Keratinocyte (primary cell): ENCODE results near the gene FMNL3. TPM values are rescaled to one million over a fixed set of nuclear protein-coding genes. Genes with fewer than 3 reads are reported as not detected.

Experiments used
- DNase-seq: peaks from one replicate; pipeline ENCODE4 v3.0.0-alpha.2; 2011; ENCODE audit warnings: low read depth, missing footprints, low spot score
- FAIRE-seq: peaks from 2 replicates; lab custom pipeline; 2011; peaks lifted over from hg19 to GRCh38; lab: Jason Lieb, UNC
- H2AFZ ChIP-seq: 2 replicates; pipeline ENCODE4 v1.6.0; 2012; ENCODE audit warnings: low read length, control low read depth, inconsistent platforms; ENCODE audit not compliant: control insufficient read depth
- H3K27ac ChIP-seq: 2 replicates; pipeline ENCODE4 v1.5.1; 2011; ENCODE audit warnings: low read length; ENCODE audit not compliant: control insufficient read depth, insufficient read depth
- H3K27me3 ChIP-seq: 3 replicates; pipeline ENCODE4 v1.6.0; 2011; ENCODE audit warnings: low read length; ENCODE audit not compliant: control insufficient read depth, insufficient read depth; ENCODE audit errors: extremely low read depth
- H3K36me3 ChIP-seq, 2 experiments: 2 replicates in 1 of 2; 3 replicates in 1 of 2; pipeline ENCODE4 v1.5.1; 2011; ENCODE audit warnings: low read length in 2 of 2, mild to moderate bottlenecking in 1 of 2; ENCODE audit not compliant: control insufficient read depth in 2 of 2, insufficient read depth in 2 of 2; ENCODE audit errors: extremely low read depth in 1 of 2
- H3K4me1 ChIP-seq: 3 replicates; pipeline ENCODE4 v1.5.1; 2011; ENCODE audit warnings: low read length; ENCODE audit not compliant: control insufficient read depth, insufficient read depth; ENCODE audit errors: extremely low read depth
- H3K4me2 ChIP-seq: 3 replicates; pipeline ENCODE4 v1.6.0; 2011; ENCODE audit warnings: low read depth, low read length; ENCODE audit not compliant: control insufficient read depth, insufficient read depth; ENCODE audit errors: extremely low read depth
- H3K4me3 ChIP-seq, 3 experiments: fragments of 200-600 bp in 1 of 3; sonication (generic) in 1 of 3; 2 replicates in 2 of 3; 3 replicates in 1 of 3; pipeline ENCODE4 v1.5.1; 2011 to 2016; ENCODE audit warnings: low read length in 3 of 3, mild to moderate bottlenecking in 3 of 3, control low read depth in 2 of 3, inconsistent platforms in 1 of 3, low read depth in 1 of 3, mixed read lengths in 1 of 3, mixed run types in 1 of 3, moderate library complexity in 1 of 3; ENCODE audit not compliant: control insufficient read depth in 2 of 3, insufficient read depth in 2 of 3; ENCODE audit errors: extremely low read depth in 1 of 3
- H3K79me2 ChIP-seq: 2 replicates; pipeline ENCODE4 v1.6.0; 2012; ENCODE audit warnings: low read length; ENCODE audit not compliant: control insufficient read depth, insufficient read depth
- H3K9ac ChIP-seq: 3 replicates; pipeline ENCODE4 v1.6.0; 2011; ENCODE audit warnings: low read length; ENCODE audit not compliant: control insufficient read depth, insufficient read depth; ENCODE audit errors: extremely low read depth
- H3K9me1 ChIP-seq: 3 replicates; pipeline ENCODE4 v1.6.0; 2011; ENCODE audit warnings: low read length; ENCODE audit not compliant: control insufficient read depth, insufficient read depth; ENCODE audit errors: extremely low read depth
- H3K9me3 ChIP-seq: 2 replicates; pipeline ENCODE4 v1.5.1; 2012; ENCODE audit warnings: low read depth, low read length; ENCODE audit not compliant: control insufficient read depth
- H4K20me1 ChIP-seq: 3 replicates; pipeline ENCODE4 v1.6.0; 2011; ENCODE audit warnings: low read length; ENCODE audit not compliant: control insufficient read depth, insufficient read depth; ENCODE audit errors: extremely low read depth
- EZH2 ChIP-seq: IDR thresholded peaks from one replicate; pipeline ENCODE4 v1.6.1; 2012; ENCODE audit warnings: inconsistent platforms, mild to moderate bottlenecking, low read length, moderate library complexity
- dilution Hi-C: fragments of 300-500 bp; cut with MboI; formaldehyde crosslinking; loops from one replicate; pipeline ENCODE4 v1.7.0; 2020; ENCODE audit warnings: low sequenced_read_pairs; ENCODE audit not compliant: extremely low pct_ligation_motif_present
- polyA plus RNA-seq, 5 experiments: library from polyadenylated mRNA; depleted of rRNA in 3 of 5; stranded (reverse) in 3 of 5; stranded (forward) in 1 of 5; unstranded in 1 of 5; fragments of >200 nt; gene quantifications; 1 replicate in 1 of 5; 2 replicates in 3 of 5; 3 replicates in 1 of 5; pipeline versions ENCODE4 v1.2.1 to v1.2.3, GENCODE V29; 2011 to 2012; ENCODE audit warnings: missing spikeins in 2 of 5, low read depth in 1 of 5, low replicate concordance in 1 of 5
- TF ChIP-seq, protein P1 (sequence below), 3 experiments: IDR thresholded peaks in 1 of 3; conservative IDR thresholded peaks in 1 of 3; optimal IDR thresholded peaks in 1 of 3; 2 replicates in 2 of 3; 3 replicates in 1 of 3; pipeline versions ENCODE3 to v1.5.1; 2011; ENCODE audit warnings: low read length in 3 of 3, mild to moderate bottlenecking in 3 of 3, moderate library complexity in 2 of 3, control low read depth in 1 of 3, inconsistent platforms in 1 of 3; ENCODE audit not compliant: insufficient read depth in 2 of 3; ENCODE audit errors: extremely low read depth in 1 of 3

The FMNL3 gene
- polyA plus RNA-seq, 1 donor (not counting 4 experiments of a cell fraction or from before 2014, with no cell fraction given), result 1.1 TPM

DNA sequence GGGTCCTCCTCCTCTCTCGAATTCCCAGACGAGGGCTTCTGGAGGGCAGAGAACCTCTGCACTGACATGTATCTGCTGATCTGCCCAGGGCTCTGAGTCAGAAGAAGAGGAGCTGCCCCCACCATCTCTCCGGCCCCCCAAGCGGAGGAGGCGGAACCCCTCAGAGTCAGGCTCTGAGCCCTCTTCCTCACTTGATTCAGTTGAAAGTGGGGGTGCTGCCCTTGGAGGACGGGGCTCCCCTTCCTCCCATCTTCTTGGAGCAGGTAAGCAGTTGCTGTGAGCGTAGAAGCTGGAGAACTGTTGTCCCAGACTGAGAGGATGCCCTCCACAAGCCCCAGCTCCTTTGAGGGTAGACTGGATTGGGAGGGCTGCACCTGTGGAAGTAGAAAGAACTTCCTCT is 64.1 kb downstream of the FMNL3 start:
- Histone ChIP-seq H3K9ac (no peak overlapping the region), H3K4me3 (no peak overlapping the region), H3K9me3 (no peaks in the 10 kb centered on the region), H3K27ac (no peak overlapping the region), H3K36me3 (peaks cover 25 to 45% of the 10 kb centered on the region in 2 experiments), H2AFZ (no peak overlapping the region), H3K27me3 (no peaks in the 10 kb centered on the region), H3K4me1 (peaks cover 15% of the 10 kb centered on the region), H3K9me1 (no peaks in the 10 kb centered on the region), H3K4me2 (no peak overlapping the region), H3K79me2 (no peaks in the 10 kb centered on the region), H4K20me1 (no peaks in the 10 kb centered on the region)
- dilution Hi-C loops, result no loop called here
- TF ChIP-seq, protein P1, sequence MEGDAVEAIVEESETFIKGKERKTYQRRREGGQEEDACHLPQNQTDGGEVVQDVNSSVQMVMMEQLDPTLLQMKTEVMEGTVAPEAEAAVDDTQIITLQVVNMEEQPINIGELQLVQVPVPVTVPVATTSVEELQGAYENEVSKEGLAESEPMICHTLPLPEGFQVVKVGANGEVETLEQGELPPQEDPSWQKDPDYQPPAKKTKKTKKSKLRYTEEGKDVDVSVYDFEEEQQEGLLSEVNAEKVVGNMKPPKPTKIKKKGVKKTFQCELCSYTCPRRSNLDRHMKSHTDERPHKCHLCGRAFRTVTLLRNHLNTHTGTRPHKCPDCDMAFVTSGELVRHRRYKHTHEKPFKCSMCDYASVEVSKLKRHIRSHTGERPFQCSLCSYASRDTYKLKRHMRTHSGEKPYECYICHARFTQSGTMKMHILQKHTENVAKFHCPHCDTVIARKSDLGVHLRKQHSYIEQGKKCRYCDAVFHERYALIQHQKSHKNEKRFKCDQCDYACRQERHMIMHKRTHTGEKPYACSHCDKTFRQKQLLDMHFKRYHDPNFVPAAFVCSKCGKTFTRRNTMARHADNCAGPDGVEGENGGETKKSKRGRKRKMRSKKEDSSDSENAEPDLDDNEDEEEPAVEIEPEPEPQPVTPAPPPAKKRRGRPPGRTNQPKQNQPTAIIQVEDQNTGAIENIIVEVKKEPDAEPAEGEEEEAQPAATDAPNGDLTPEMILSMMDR (optimal IDR thresholded peaks at IDR 0.05 in 1 of 3, IDR thresholded peaks at IDR 0.05 in 1 of 3, conservative IDR thresholded peaks at IDR 0.05 in 1 of 3; ENCODE audit: extremely low read depth in 1 of 3, insufficient read depth in 2 of 3, low read length in 3 of 3), result no peak
- TF ChIP-seq EZH2, result no peak
- no peak for DNase-seq
- FAIRE-seq, result no peak

DNA sequence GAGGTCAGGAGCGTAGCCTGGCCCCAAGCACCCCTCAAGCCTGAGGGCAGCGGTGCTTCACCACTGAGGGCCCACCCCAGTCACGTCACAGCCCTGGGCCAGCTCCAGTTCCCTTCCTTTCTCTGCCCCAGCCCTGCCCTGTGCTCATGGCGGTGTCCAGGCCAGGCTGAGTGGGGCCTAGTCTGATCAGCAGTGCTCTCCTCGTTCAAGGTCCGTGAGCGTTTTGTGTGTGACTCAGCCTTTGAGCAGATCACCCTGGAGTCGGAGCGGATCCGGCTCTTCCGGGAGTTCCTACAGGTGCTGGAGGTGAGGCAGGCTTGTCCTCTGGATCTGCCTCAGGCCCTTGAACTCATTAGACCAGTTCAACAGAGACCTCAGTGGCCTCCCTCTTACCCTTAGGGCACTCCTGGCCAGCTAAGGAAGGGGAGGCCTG is 64.8 kb downstream of the FMNL3 start:
- peak overlapping the region; percentile 24 for H3K9ac ChIP-seq
- DNase-seq, result no peak
- no peak for FAIRE-seq

More for the DNA sequence above, 64.8 kb downstream of the FMNL3 start:
- no peak overlapping the region for H3K4me2 ChIP-seq
- H3K36me3 ChIP-seq, result peaks cover 26 to 45% of the 10 kb centered on the region in 2 experiments
- H3K27ac ChIP-seq, result peak overlapping the region; percentile 40
- H3K4me3 ChIP-seq, result no peak overlapping the region
- H3K79me2 ChIP-seq, result no peaks in the 10 kb centered on the region
- H3K4me1 ChIP-seq, result peaks cover 15% of the 10 kb centered on the region
- H4K20me1 ChIP-seq, result no peaks in the 10 kb centered on the region
- no peaks in the 10 kb centered on the region for H3K9me3 ChIP-seq
- no peaks in the 10 kb centered on the region for H3K9me1 ChIP-seq
- no peak overlapping the region for H2AFZ ChIP-seq
- H3K27me3 ChIP-seq, result no peaks in the 10 kb centered on the region
- dilution Hi-C loops, result no loop called here
- TF ChIP-seq, protein P1 (optimal IDR thresholded peaks at IDR 0.05 in 1 of 3, IDR thresholded peaks at IDR 0.05 in 1 of 3, conservative IDR thresholded peaks at IDR 0.05 in 1 of 3; ENCODE audit: extremely low read depth in 1 of 3, insufficient read depth in 2 of 3, low read length in 3 of 3), result no peak
- TF ChIP-seq EZH2, result no peak
